Neural cell (in vitro differentiated cells): ENCODE results near the gene SEMA3B. TPM values are rescaled to one million over a fixed set of nuclear protein-coding genes. Genes with fewer than 3 reads are reported as not detected.

ENCODE experiments used
- H2AFZ ChIP-seq: fragments of 200-600, 300-800 bp; sonication (generic), shearing (Covaris generic); 2 replicates; pipeline ENCODE4 v1.6.0; 2014; ENCODE audit warnings: low read depth, mild to moderate bottlenecking, antibody characterized with exemption, low read length, moderate library complexity
- H3F3A ChIP-seq: fragments of 200-600 bp; shearing (Covaris generic); 2 replicates; pipeline ENCODE4 v1.6.1; 2016; ENCODE audit warnings: mild to moderate bottlenecking, moderate library complexity, mixed read lengths, antibody characterized with exemption, low read length; ENCODE audit not compliant: insufficient read depth, poor library complexity, severe bottlenecking
- H3K27ac ChIP-seq: fragments of 200-600, 300-800 bp; sonication (generic), shearing (Covaris generic); 2 replicates; pipeline ENCODE4 v1.5.1; 2014; ENCODE audit warnings: mild to moderate bottlenecking, low read length, moderate library complexity
- H3K27me3 ChIP-seq: fragments of 300-800, 200-600 bp; sonication (generic), shearing (Covaris generic); 2 replicates; pipeline ENCODE4 v1.6.0; 2014; ENCODE audit warnings: mild to moderate bottlenecking, low read depth, low read length, moderate library complexity; ENCODE audit not compliant: insufficient read depth
- H3K36me3 ChIP-seq: fragments of 300-800, 200-600 bp; sonication (generic), shearing (Covaris generic); 2 replicates; pipeline ENCODE4 v1.5.1; 2014; ENCODE audit warnings: mild to moderate bottlenecking, antibody characterized with exemption, low read length, moderate library complexity; ENCODE audit not compliant: insufficient read depth
- H3K4me2 ChIP-seq: fragments of 300-800, 200-600 bp; sonication (generic), shearing (Covaris generic); 2 replicates; pipeline ENCODE4 v1.6.0; 2014; ENCODE audit warnings: mild to moderate bottlenecking, low read length
- H3K4me3 ChIP-seq: fragments of 300-800, 200-600 bp; sonication (generic), shearing (Covaris generic); 2 replicates; pipeline ENCODE4 v1.5.1; 2014; ENCODE audit warnings: mild to moderate bottlenecking, low read length, moderate library complexity
- H3K79me2 ChIP-seq: fragments of 200-600 bp; shearing (Covaris generic); replicated peaks from 2 replicates; pipeline ENCODE4 v1.6.0; 2014; ENCODE audit warnings: mild to moderate bottlenecking, low read length, moderate library complexity; ENCODE audit not compliant: insufficient read depth
- H3K9ac ChIP-seq: fragments of 300-800, 200-600 bp; sonication (generic), shearing (Covaris generic); 2 replicates; pipeline ENCODE4 v1.6.1; 2016; ENCODE audit warnings: mild to moderate bottlenecking, low read length, mixed read lengths
- H3K9me2 ChIP-seq: fragments of 200-600 bp; shearing (Covaris generic); 2 replicates; pipeline ENCODE4 v1.6.1; 2016; ENCODE audit warnings: mild to moderate bottlenecking, low read length, mixed read lengths; ENCODE audit not compliant: insufficient read depth
- H3K9me3 ChIP-seq: fragments of 200-600, 300-800 bp; sonication (generic), shearing (Covaris generic); 2 replicates; pipeline ENCODE4 v1.6.1; 2016; ENCODE audit warnings: mild to moderate bottlenecking, mixed run types, low read length, moderate library complexity, mixed read lengths
- H4K20me1 ChIP-seq: fragments of 200-600 bp; shearing (Covaris generic); 2 replicates; pipeline ENCODE4 v1.6.1; 2016; ENCODE audit warnings: mild to moderate bottlenecking, mixed run types; ENCODE audit not compliant: insufficient read depth
- CTCF ChIP-seq: fragments of 450-650 bp; IDR thresholded peaks from 2 replicates; pipeline ENCODE4 v1.5.1; 2014; ENCODE audit warnings: antibody characterized with exemption, mild to moderate bottlenecking, moderate library complexity; ENCODE audit not compliant: poor library complexity, severe bottlenecking
- EP300 ChIP-seq: fragments of 450-650 bp; conservative IDR thresholded peaks from 2 replicates; pipeline ENCODE4 v1.6.1; 2014; ENCODE audit warnings: antibody characterized with exemption, mild to moderate bottlenecking, moderate library complexity; ENCODE audit not compliant: poor library complexity, severe bottlenecking
- EZH2 ChIP-seq: fragments of 200-600, 300-800 bp; shearing (Covaris generic), sonication (generic); IDR thresholded peaks from 2 replicates; pipeline ENCODE4 v1.6.1; 2014; ENCODE audit warnings: antibody characterized with exemption, low read length, borderline replicate concordance, mild to moderate bottlenecking; ENCODE audit not compliant: insufficient read depth, poor library complexity, severe bottlenecking
- MXI1 ChIP-seq: fragments of 450-650 bp; conservative IDR thresholded peaks from 2 replicates; pipeline ENCODE4 v1.6.1; 2014; ENCODE audit warnings: antibody characterized with exemption, mild to moderate bottlenecking; ENCODE audit not compliant: poor library complexity, severe bottlenecking
- POLR2AphosphoS5 ChIP-seq: IDR thresholded peaks from 2 replicates; pipeline ENCODE4 v1.6.1; 2012
- RAD21 ChIP-seq: fragments of 450-650 bp; conservative IDR thresholded peaks from 2 replicates; pipeline ENCODE4 v1.6.1; 2014; ENCODE audit warnings: antibody characterized with exemption, mild to moderate bottlenecking, moderate library complexity
- REST ChIP-seq: IDR thresholded peaks from 2 replicates; pipeline ENCODE4 v1.6.1; 2012; ENCODE audit warnings: borderline replicate concordance
- SMC3 ChIP-seq: fragments of 450-650 bp; conservative IDR thresholded peaks from 2 replicates; pipeline ENCODE4 v1.6.1; 2014; ENCODE audit warnings: antibody characterized with exemption, mild to moderate bottlenecking, moderate library complexity; ENCODE audit not compliant: poor library complexity
- TAF1 ChIP-seq: IDR thresholded peaks from 2 replicates; pipeline ENCODE4 v1.6.1; 2012; ENCODE audit warnings: low read depth
- polyA plus RNA-seq: library from polyadenylated mRNA; depleted of rRNA; stranded (reverse); fragments of >200 nt; gene quantifications from 2 replicates; pipeline ENCODE4 v1.2.3, GENCODE V29; 2014

Gene SEMA3B
- polyA plus RNA-seq, 1 donor from 2014 or later: 7.8 TPM

GRCh38 chr3:50241163-50241562, 27.8 kb upstream of the SEMA3B start:
- Histone ChIP-seq H3K9ac (peak overlapping the region; percentile 78), H3F3A (no peaks in the 10 kb centered on the region), H3K27me3 (no peaks in the 10 kb centered on the region), H3K79me2 (peaks cover 93% of the 10 kb centered on the region), H4K20me1 (no peaks in the 10 kb centered on the region), H3K9me3 (no peaks in the 10 kb centered on the region), H3K4me3 (peak overlapping the region; percentile 60), H3K9me2 (no peaks in the 10 kb centered on the region), H3K4me2 (peak overlapping the region; percentile 65), H2AFZ (no peak overlapping the region), H3K27ac (peak overlapping the region; percentile 87), H3K36me3 (no peaks in the 10 kb centered on the region)
- TF ChIP-seq EZH2 (no peak), CTCF (no peak), TAF1 (peak; percentile 73), POLR2AphosphoS5 (no peak), SMC3 (no peak), MXI1 (no peak), EP300 (peak; percentile 28), RAD21 (no peak), REST (peak; percentile 58)

GRCh38 chr3:50241713-50242380, 27.1 kb upstream of the SEMA3B start:
- H3K4me3 ChIP-seq: peak overlapping the region; percentile 60
- peak overlapping the region; percentile 65 for H3K4me2 ChIP-seq
- no peak for TF ChIP-seq EP300
- no peak for TF ChIP-seq TAF1
- no peaks in the 10 kb centered on the region for H3K9me3 ChIP-seq
- H3F3A ChIP-seq: no peaks in the 10 kb centered on the region
- H3K9me2 ChIP-seq: no peaks in the 10 kb centered on the region
- H4K20me1 ChIP-seq: no peaks in the 10 kb centered on the region
- H3K27me3 ChIP-seq: no peaks in the 10 kb centered on the region
- H3K9ac ChIP-seq: peak overlapping the region; percentile 78
- H2AFZ ChIP-seq: no peak overlapping the region
- H3K27ac ChIP-seq: peak overlapping the region; percentile 87
- peaks cover 91% of the 10 kb centered on the region for H3K79me2 ChIP-seq
- H3K36me3 ChIP-seq: no peaks in the 10 kb centered on the region
